ENCODE measurements around the gene MAGI2.

MAGI2 gene

DNA sequence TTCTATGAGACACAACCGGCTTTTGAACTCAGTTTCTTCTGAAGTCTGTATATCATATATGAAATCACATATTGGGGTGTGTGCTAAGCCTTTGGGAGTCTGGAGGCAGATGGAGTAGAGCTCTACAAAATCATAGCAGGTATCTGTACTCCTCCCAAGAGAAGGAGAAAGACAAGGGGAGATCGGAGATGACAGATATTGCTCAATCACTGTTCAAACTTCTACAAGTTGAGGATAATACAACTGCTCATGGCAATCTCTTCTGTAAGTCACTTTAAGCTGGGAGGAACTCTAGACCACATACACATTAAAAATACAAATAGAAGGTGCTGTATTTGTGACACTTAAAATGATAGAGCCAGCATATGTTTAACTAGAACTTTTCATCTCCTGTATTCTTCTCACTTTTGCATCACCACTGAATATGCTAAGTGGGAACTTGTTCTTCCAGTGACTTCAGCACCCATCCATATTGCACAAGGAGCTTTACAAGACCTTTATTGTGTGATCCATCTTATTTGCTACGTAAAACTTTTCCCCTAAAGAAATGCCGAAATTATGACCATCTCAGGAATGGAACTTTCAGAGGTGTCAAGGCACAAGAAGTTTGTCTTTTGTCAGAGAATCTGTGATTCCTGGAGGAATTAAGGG, 1273.5 kb downstream of the MAGI2 start:
- Histone ChIP-seq H3K27ac (replicated peaks; ENCODE audit: low read length) (no peak overlapping the region), H2AK5ac (ENCODE audit: low read depth, low read length) (no peak overlapping the region), H3K18ac (ENCODE audit: low read length) (no peak overlapping the region), H2BK15ac (ENCODE audit: low read length) (no peak overlapping the region), H3K4ac (ENCODE audit: low read length) (no peak overlapping the region), H3K27me3 (ENCODE audit: control insufficient read depth in 3 of 3, insufficient read depth in 3 of 3, low read depth in 1 of 3, low read length in 3 of 3) (no peaks in the 10 kb centered on the region), H3K9ac (ENCODE audit: low read depth, low read length, poor library complexity) (no peak overlapping the region), H2BK5ac (ENCODE audit: low read length) (no peak overlapping the region), H3K23ac (ENCODE audit: low read depth, low read length, poor library complexity) (no peak overlapping the region), H3K36me3 (replicated peaks in 1 of 2; ENCODE audit: control insufficient read depth in 2 of 2, insufficient read depth in 2 of 2, low read length in 2 of 2) (no peaks in the 10 kb centered on the region), H4K91ac (ENCODE audit: low read depth, low read length, poor library complexity) (no peak overlapping the region), H3K79me1 (ENCODE audit: low read depth, low read length) (no peaks in the 10 kb centered on the region), H3K4me2 (ENCODE audit: insufficient read depth, low read length, poor library complexity, severe bottlenecking) (no peak overlapping the region), H3K4me3 (ENCODE audit: low read length in 2 of 2) (no peak overlapping the region), H2AFZ (ENCODE audit: low read length) (no peak overlapping the region), H3K9me3 (replicated peaks in 1 of 2; ENCODE audit: control insufficient read depth in 2 of 2, insufficient read depth in 1 of 2, low read depth in 1 of 2, low read length in 2 of 2) (peaks cover 0 to 1% of the 10 kb centered on the region in 2 donors), H2BK12ac (ENCODE audit: low read length) (no peak overlapping the region), H3K4me1 (ENCODE audit: control insufficient read depth in 2 of 2, insufficient read depth in 1 of 2, low read depth in 1 of 2, low read length in 2 of 2) (peaks cover 2% of the 10 kb centered on the region in 2 donors), H3K14ac (ENCODE audit: low read length) (no peak overlapping the region), H4K8ac (ENCODE audit: low read depth, low read length) (no peak overlapping the region), H2BK120ac (ENCODE audit: low read depth, low read length) (no peak overlapping the region)
- DNase-seq (ENCODE audit: low spot score) = no peak
- WGBS, 2 donors (ENCODE audit: extremely low coverage in 2 of 2, insufficient read length in 2 of 2, insufficient replicate concordance in 1 of 2) = no CpG with 5 or more reads among the region's 4 CpGs

DNA sequence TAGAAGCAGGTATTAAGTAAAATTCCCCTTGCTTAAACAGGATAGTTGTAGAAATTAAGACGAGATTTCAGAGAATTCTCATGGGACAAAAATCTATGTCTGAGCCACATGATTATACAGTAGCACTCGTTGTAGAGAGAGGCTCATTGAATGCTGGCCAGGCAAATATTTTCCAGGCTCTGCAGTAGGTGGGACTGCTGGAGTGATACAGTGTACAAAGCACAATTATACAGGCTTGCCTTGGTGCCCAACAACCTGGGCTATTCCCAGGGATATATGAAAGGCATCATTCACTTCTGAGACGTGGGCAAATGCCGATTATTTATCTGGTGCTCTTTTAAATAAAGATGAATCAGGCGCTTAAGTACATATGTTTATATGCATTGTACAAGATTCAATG, 1274.3 kb downstream of the MAGI2 start:
- H2BK15ac ChIP-seq (ENCODE audit: low read length) = no peak overlapping the region
- H4K8ac ChIP-seq (ENCODE audit: low read depth, low read length) = no peak overlapping the region
- H3K4me1 ChIP-seq (ENCODE audit: control insufficient read depth in 2 of 2, insufficient read depth in 1 of 2, low read depth in 1 of 2, low read length in 2 of 2) = peaks cover 2% of the 10 kb centered on the region in 2 donors
- H3K36me3 ChIP-seq (replicated peaks in 1 of 2; ENCODE audit: control insufficient read depth in 2 of 2, insufficient read depth in 2 of 2, low read length in 2 of 2) = no peaks in the 10 kb centered on the region
- H2BK12ac ChIP-seq (ENCODE audit: low read length) = no peak overlapping the region
- no peak overlapping the region for H3K18ac ChIP-seq (ENCODE audit: low read length)
- no peak overlapping the region for H2AK5ac ChIP-seq (ENCODE audit: low read depth, low read length)
- H3K79me1 ChIP-seq (ENCODE audit: low read depth, low read length) = no peaks in the 10 kb centered on the region
- WGBS, 2 donors (ENCODE audit: extremely low coverage in 2 of 2, insufficient read length in 2 of 2, insufficient replicate concordance in 1 of 2) = no CpG with 5 or more reads among the region's 5 CpGs
- no peak overlapping the region for H3K4me3 ChIP-seq (ENCODE audit: low read length in 2 of 2)
- H2AFZ ChIP-seq (ENCODE audit: low read length) = no peak overlapping the region
- H3K4ac ChIP-seq (ENCODE audit: low read length) = no peak overlapping the region
- no peak overlapping the region for H4K91ac ChIP-seq (ENCODE audit: low read depth, low read length, poor library complexity)
- H2BK5ac ChIP-seq (ENCODE audit: low read length) = no peak overlapping the region
- H3K27me3 ChIP-seq (ENCODE audit: control insufficient read depth in 3 of 3, insufficient read depth in 3 of 3, low read depth in 1 of 3, low read length in 3 of 3) = no peaks in the 10 kb centered on the region
- H3K27ac ChIP-seq (replicated peaks; ENCODE audit: low read length) = no peak overlapping the region
- H3K4me2 ChIP-seq (ENCODE audit: insufficient read depth, low read length, poor library complexity, severe bottlenecking) = no peak overlapping the region
- H3K14ac ChIP-seq (ENCODE audit: low read length) = no peak overlapping the region
- H2BK120ac ChIP-seq (ENCODE audit: low read depth, low read length) = no peak overlapping the region
- H3K9me3 ChIP-seq (replicated peaks in 1 of 2; ENCODE audit: control insufficient read depth in 2 of 2, insufficient read depth in 1 of 2, low read depth in 1 of 2, low read length in 2 of 2) = peaks cover 0 to 1% of the 10 kb centered on the region in 2 donors
- no peak for DNase-seq (ENCODE audit: low spot score)
- H3K23ac ChIP-seq (ENCODE audit: low read depth, low read length, poor library complexity) = no peak overlapping the region
- H3K9ac ChIP-seq (ENCODE audit: low read depth, low read length, poor library complexity) = no peak overlapping the region

DNA sequence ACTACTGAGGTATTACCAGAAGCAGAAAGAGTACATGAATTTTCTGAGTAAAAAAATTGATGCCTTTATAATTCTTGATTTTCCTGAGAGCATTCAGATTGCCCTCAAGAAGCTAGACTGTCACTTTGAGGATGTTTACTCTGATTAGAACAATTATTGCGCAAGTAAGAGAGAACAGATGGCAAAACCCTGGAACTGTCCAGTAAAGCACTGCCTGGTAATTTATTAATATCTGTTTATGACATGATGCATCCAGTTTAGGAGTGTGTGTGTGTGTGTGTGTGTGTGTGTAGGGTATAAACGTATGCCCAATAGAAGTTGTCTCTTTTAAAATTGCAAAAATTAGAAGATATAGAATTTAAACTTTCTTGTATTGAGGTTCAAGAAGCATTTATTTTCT, 1275.1 kb downstream of the MAGI2 start:
- Histone ChIP-seq H3K4me1 (ENCODE audit: control insufficient read depth in 2 of 2, insufficient read depth in 1 of 2, low read depth in 1 of 2, low read length in 2 of 2) (peaks cover 2% of the 10 kb centered on the region in 2 donors), H3K9me3 (replicated peaks in 1 of 2; ENCODE audit: control insufficient read depth in 2 of 2, insufficient read depth in 1 of 2, low read depth in 1 of 2, low read length in 2 of 2) (no peaks in the 10 kb centered on the region), H2BK5ac (ENCODE audit: low read length) (no peak overlapping the region), H3K27ac (replicated peaks; ENCODE audit: low read length) (no peak overlapping the region), H3K9ac (ENCODE audit: low read depth, low read length, poor library complexity) (no peak overlapping the region), H3K4me2 (ENCODE audit: insufficient read depth, low read length, poor library complexity, severe bottlenecking) (no peak overlapping the region), H3K14ac (ENCODE audit: low read length) (no peak overlapping the region), H3K27me3 (ENCODE audit: control insufficient read depth in 3 of 3, insufficient read depth in 3 of 3, low read depth in 1 of 3, low read length in 3 of 3) (no peaks in the 10 kb centered on the region), H4K8ac (ENCODE audit: low read depth, low read length) (no peak overlapping the region), H2BK120ac (ENCODE audit: low read depth, low read length) (no peak overlapping the region), H3K23ac (ENCODE audit: low read depth, low read length, poor library complexity) (no peak overlapping the region), H2AK5ac (ENCODE audit: low read depth, low read length) (no peak overlapping the region), H2BK12ac (ENCODE audit: low read length) (no peak overlapping the region), H3K79me1 (ENCODE audit: low read depth, low read length) (no peaks in the 10 kb centered on the region), H2AFZ (ENCODE audit: low read length) (no peak overlapping the region), H3K4ac (ENCODE audit: low read length) (no peak overlapping the region), H2BK15ac (ENCODE audit: low read length) (no peak overlapping the region), H3K4me3 (ENCODE audit: low read length in 2 of 2) (no peak overlapping the region), H3K18ac (ENCODE audit: low read length) (no peak overlapping the region), H3K36me3 (replicated peaks in 1 of 2; ENCODE audit: control insufficient read depth in 2 of 2, insufficient read depth in 2 of 2, low read length in 2 of 2) (no peaks in the 10 kb centered on the region), H4K91ac (ENCODE audit: low read depth, low read length, poor library complexity) (no peak overlapping the region)
- no peak for DNase-seq (ENCODE audit: low spot score)
- WGBS, 2 donors (ENCODE audit: extremely low coverage in 2 of 2, insufficient read length in 2 of 2, insufficient replicate concordance in 1 of 2) = no CpG with 5 or more reads among the region's 2 CpGs

DNA sequence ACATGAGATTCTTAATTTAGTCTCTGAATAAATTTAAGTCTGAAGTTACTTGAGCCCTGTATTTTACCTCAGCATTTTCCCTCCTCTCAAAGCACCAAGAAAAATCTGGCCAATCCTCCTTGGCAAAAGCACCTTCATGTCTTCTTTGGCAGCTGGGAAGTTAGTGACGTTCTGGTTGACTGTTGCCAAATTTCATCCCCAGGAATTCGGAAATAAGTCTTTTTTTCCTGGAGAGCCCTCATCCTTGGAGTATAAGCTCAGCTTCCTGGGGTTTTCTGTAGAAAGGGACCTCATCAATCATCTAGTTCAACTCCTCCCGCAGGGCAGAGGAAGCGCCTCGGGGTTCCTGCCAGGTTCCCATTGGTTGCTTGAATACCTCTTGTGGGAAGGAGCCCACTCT, 1277.3 kb downstream of the MAGI2 start:
- no peak overlapping the region for H3K18ac ChIP-seq (ENCODE audit: low read length)
- no peak overlapping the region for H2AFZ ChIP-seq (ENCODE audit: low read length)
- H3K4ac ChIP-seq (ENCODE audit: low read length) = no peak overlapping the region
- H3K9ac ChIP-seq (ENCODE audit: low read depth, low read length, poor library complexity) = no peak overlapping the region
- no peak for DNase-seq (ENCODE audit: low spot score)
- H3K23ac ChIP-seq (ENCODE audit: low read depth, low read length, poor library complexity) = no peak overlapping the region
- no peak overlapping the region for H4K8ac ChIP-seq (ENCODE audit: low read depth, low read length)
- no peak overlapping the region for H2BK120ac ChIP-seq (ENCODE audit: low read depth, low read length)
- no peak overlapping the region for H3K4me3 ChIP-seq (ENCODE audit: low read length in 2 of 2)
- H2AK5ac ChIP-seq (ENCODE audit: low read depth, low read length) = no peak overlapping the region
- no peak overlapping the region for H3K4me2 ChIP-seq (ENCODE audit: insufficient read depth, low read length, poor library complexity, severe bottlenecking)
- no peaks in the 10 kb centered on the region for H3K79me1 ChIP-seq (ENCODE audit: low read depth, low read length)
- no peaks in the 10 kb centered on the region for H3K9me3 ChIP-seq (replicated peaks in 1 of 2; ENCODE audit: control insufficient read depth in 2 of 2, insufficient read depth in 1 of 2, low read depth in 1 of 2, low read length in 2 of 2)
- H2BK15ac ChIP-seq (ENCODE audit: low read length) = no peak overlapping the region
- no peak overlapping the region for H3K14ac ChIP-seq (ENCODE audit: low read length)
- H3K27ac ChIP-seq (replicated peaks; ENCODE audit: low read length) = no peak overlapping the region
- no peaks in the 10 kb centered on the region for H3K36me3 ChIP-seq (replicated peaks in 1 of 2; ENCODE audit: control insufficient read depth in 2 of 2, insufficient read depth in 2 of 2, low read length in 2 of 2)
- peaks cover 13% of the 10 kb centered on the region in 2 donors for H3K4me1 ChIP-seq (ENCODE audit: control insufficient read depth in 2 of 2, insufficient read depth in 1 of 2, low read depth in 1 of 2, low read length in 2 of 2)
- no peak overlapping the region for H4K91ac ChIP-seq (ENCODE audit: low read depth, low read length, poor library complexity)
- H3K27me3 ChIP-seq (ENCODE audit: control insufficient read depth in 3 of 3, insufficient read depth in 3 of 3, low read depth in 1 of 3, low read length in 3 of 3) = no peaks in the 10 kb centered on the region
- no peak overlapping the region for H2BK12ac ChIP-seq (ENCODE audit: low read length)
- WGBS, 2 donors (ENCODE audit: extremely low coverage in 2 of 2, insufficient read length in 2 of 2, insufficient replicate concordance in 1 of 2) = no CpG with 5 or more reads among the region's 5 CpGs
- no peak overlapping the region for H2BK5ac ChIP-seq (ENCODE audit: low read length)

Measured in neuronal stem cell (in vitro differentiated cells).